HL-60 (cell line): ENCODE data around the gene PCDHB13.
"Not testable (repeated sequence)": the region's sequence is repeated elsewhere in the genome, so short reads cannot be mapped to it uniquely, and the experiment has no call there.

Source experiments
- POLR2AphosphoS5 ChIP-seq: IDR thresholded peaks from 2 replicates; pipeline ENCODE4 v1.6.1; 2012; ENCODE audit warnings: low read depth
- TF ChIP-seq, protein P1 (sequence below): IDR thresholded peaks from one replicate; pipeline ENCODE4 v1.5.1; 2011; ENCODE audit warnings: low read length, control low read depth, inconsistent platforms; ENCODE audit not compliant: insufficient read depth
- TF ChIP-seq, protein P2 (sequence below): IDR thresholded peaks from 2 replicates; pipeline ENCODE4 v1.6.1; 2012; ENCODE audit warnings: low read depth; ENCODE audit not compliant: insufficient replicate concordance

DNA sequence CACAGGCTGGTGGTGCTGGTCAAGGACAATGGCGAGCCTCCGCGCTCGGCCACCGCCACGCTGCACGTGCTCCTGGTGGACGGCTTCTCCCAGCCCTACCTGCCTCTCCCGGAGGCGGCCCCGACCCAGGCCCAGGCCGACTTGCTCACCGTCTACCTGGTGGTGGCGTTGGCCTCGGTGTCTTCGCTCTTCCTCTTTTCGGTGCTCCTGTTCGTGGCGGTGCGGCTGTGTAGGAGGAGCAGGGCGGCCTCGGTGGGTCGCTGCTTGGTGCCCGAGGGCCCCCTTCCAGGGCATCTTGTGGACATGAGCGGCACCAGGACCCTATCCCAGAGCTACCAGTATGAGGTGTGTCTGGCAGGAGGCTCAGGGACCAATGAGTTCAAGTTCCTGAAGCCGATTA lies 2.3 kb downstream of the PCDHB13 start:
- TF ChIP-seq, protein P1, sequence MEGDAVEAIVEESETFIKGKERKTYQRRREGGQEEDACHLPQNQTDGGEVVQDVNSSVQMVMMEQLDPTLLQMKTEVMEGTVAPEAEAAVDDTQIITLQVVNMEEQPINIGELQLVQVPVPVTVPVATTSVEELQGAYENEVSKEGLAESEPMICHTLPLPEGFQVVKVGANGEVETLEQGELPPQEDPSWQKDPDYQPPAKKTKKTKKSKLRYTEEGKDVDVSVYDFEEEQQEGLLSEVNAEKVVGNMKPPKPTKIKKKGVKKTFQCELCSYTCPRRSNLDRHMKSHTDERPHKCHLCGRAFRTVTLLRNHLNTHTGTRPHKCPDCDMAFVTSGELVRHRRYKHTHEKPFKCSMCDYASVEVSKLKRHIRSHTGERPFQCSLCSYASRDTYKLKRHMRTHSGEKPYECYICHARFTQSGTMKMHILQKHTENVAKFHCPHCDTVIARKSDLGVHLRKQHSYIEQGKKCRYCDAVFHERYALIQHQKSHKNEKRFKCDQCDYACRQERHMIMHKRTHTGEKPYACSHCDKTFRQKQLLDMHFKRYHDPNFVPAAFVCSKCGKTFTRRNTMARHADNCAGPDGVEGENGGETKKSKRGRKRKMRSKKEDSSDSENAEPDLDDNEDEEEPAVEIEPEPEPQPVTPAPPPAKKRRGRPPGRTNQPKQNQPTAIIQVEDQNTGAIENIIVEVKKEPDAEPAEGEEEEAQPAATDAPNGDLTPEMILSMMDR, result not testable (repeated sequence)
- TF ChIP-seq POLR2AphosphoS5, result not testable (repeated sequence)
- TF ChIP-seq, protein P2, sequence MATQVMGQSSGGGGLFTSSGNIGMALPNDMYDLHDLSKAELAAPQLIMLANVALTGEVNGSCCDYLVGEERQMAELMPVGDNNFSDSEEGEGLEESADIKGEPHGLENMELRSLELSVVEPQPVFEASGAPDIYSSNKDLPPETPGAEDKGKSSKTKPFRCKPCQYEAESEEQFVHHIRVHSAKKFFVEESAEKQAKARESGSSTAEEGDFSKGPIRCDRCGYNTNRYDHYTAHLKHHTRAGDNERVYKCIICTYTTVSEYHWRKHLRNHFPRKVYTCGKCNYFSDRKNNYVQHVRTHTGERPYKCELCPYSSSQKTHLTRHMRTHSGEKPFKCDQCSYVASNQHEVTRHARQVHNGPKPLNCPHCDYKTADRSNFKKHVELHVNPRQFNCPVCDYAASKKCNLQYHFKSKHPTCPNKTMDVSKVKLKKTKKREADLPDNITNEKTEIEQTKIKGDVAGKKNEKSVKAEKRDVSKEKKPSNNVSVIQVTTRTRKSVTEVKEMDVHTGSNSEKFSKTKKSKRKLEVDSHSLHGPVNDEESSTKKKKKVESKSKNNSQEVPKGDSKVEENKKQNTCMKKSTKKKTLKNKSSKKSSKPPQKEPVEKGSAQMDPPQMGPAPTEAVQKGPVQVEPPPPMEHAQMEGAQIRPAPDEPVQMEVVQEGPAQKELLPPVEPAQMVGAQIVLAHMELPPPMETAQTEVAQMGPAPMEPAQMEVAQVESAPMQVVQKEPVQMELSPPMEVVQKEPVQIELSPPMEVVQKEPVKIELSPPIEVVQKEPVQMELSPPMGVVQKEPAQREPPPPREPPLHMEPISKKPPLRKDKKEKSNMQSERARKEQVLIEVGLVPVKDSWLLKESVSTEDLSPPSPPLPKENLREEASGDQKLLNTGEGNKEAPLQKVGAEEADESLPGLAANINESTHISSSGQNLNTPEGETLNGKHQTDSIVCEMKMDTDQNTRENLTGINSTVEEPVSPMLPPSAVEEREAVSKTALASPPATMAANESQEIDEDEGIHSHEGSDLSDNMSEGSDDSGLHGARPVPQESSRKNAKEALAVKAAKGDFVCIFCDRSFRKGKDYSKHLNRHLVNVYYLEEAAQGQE, result not testable (repeated sequence)
